GM21447 (cell line): ENCODE results near the gene EEF2K.

Experiments
- ATAC-seq: cut with Tn5 transposase; IDR thresholded peaks from one replicate; pipeline ENCODE4 v1.9.1; 2021; ENCODE audit not compliant: unreplicated experiment

Gene EEF2K

DNA sequence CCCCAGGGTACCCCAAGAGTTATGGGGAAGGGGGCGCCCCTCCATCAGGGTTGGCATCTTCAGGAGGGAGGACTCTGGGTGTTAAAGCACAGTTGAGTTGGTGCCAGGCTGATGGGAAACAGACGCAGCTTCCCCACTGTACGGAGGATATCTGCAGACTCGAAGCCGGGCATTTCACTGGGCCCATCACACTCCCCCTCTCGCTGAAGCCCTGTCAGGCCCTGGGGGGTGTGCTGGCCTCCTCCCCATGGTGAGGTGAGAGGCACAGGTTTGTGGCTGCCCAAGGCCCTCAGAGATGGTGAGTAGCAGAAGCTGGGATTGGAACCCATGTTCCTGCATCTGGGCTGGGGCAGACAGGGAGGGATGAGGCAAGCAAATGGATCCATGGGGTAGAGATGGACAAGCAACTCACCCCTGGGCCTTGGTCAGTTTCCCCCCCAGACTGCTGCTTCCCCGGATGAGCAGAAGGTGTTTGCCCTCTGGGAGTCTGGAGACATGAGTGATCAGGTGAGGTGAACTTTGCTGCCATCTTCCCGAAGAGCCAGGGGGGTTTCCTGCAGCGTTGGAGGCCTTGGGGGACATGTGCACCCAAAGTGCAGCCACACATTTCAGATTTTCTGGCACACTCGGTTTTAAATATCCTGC, 122.1 kb downstream of the EEF2K start:
- no peak for ATAC-seq

DNA sequence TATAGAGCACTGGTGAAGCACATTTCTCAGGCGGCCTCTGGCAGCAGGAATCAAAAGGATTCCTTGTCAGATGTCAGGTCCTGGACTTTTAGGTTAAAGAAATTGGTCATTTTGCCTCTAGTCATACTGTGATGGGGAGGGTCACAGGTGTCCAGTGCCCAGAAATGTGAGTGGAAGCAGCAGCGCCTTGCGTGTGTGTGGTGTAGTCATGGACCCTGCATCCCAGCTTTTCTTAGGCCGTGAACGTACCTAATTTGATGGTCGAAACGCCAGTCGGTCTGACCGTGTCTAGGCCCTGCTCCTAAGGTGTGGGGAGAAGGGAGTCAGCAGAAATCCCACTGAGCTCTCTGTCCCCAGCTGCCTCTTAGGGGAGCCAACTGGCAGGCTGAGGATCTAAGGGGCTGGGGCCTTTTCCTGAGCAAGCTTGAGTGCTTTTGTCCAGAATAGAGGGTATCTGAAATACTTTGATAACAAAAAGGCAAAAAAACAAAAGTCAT, 123.2 kb downstream of the EEF2K start:
- ATAC-seq: no peak

DNA sequence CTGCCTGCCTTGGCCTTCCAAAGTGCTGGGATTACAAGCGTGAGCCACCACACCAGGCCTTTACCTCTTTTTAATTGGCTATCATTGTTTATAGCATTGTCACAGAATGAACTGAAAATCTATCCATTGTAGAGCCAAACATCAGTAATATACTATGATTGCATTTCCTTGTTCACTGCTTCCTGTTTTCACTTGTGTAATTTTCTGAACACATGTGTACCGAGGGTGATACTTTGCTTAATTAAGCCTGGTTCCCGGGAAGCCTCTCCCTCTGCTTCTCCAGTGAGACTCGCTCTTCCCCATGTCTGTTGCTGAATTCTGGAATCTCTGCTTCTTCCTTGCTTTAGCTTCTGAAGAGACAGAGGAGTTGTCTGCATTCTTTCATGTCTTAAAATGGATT, 124.2 kb downstream of the EEF2K start:
- ATAC-seq: no peak

DNA sequence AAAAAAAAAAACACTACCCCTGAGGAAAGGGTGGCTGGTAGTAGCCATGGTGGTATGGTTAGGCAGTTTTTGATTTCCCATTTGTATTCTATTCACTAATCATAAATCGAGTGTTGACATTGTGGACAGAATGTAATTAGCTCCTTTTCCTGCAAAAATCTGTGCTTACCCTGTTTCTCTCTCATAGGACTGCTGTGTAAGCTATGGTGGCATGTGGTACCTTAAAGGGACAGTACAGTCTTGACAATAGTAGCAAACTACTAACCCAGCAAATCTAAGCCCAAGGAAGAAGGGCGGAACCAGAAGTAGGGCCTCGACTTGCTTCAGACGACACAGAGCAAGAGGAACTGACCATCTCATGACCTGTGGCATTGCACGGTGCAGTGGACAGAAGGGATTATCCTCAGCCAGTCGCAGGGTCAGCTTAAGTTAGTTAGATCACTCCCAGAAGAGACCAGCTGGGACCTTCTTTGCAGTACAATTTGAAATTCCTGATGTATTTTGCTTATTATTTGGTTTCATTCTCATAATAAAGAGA, 127.4 kb downstream of the EEF2K start:
- ATAC-seq: no peak

DNA sequence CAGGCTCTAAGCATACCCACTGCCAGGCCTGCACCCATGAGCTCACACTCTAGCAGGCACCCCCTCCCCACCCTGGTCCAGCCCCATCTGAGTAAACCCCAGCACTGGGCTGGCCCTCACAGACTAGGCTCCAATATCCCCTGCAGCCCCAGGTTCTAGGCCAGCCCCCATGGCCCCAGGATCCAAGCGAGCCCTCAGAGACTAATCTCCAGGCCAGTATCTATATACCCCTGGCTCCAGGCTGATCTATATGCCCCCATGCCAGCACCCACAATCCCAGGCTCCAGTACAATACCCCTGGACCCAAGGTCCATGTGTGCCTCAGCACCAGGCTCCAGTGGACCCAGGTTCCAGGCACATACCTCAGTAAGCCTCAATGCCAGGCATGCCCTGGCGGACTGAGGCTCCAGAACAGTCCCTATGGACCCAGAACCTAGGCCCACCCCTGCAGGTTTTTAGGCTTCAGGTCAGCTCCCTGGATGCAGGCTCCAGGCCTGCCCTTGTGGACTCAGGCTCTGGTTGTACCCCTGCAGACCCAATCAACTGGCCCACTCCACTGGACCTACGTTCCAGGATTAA, 129.7 kb downstream of the EEF2K start:
- no peak for ATAC-seq

DNA sequence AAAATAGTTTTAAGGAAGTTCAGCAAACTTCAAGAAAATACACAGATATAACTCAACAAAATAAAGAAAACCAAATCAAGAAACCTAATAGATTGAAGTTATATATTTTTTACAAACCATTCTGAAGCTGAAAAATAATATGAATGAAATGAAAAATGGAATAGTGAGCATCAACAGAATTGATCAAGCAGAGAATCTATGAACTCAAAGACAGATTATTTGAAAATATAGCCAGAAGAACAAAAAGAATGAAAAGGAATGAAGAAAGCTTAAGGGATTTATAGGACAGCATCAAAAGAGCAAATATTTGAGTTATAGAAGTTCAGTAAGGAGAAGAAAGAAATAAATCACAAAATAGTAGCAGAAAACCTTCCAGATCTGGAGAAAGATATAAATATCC, 130.5 kb downstream of the EEF2K start:
- ATAC-seq: no peak

DNA sequence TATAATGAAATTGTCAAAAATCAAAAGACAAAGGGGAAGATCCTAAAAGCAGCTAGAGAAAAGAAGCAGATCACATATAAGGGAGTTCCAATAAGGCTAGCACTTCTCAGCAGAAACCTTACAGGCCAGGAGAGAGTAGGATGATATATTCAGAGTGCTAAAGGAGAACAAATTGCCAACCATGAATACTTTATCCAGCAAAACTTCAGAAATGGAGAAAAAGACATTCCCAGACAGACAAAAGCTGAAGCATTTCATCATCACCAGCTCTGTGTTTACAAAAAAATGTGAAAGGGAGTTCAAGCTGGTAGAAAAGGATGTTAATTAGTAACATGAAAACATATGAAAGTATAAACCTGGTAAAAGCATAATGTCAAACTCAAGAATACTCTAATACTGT, 131.0 kb downstream of the EEF2K start:
- ATAC-seq: no peak

DNA sequence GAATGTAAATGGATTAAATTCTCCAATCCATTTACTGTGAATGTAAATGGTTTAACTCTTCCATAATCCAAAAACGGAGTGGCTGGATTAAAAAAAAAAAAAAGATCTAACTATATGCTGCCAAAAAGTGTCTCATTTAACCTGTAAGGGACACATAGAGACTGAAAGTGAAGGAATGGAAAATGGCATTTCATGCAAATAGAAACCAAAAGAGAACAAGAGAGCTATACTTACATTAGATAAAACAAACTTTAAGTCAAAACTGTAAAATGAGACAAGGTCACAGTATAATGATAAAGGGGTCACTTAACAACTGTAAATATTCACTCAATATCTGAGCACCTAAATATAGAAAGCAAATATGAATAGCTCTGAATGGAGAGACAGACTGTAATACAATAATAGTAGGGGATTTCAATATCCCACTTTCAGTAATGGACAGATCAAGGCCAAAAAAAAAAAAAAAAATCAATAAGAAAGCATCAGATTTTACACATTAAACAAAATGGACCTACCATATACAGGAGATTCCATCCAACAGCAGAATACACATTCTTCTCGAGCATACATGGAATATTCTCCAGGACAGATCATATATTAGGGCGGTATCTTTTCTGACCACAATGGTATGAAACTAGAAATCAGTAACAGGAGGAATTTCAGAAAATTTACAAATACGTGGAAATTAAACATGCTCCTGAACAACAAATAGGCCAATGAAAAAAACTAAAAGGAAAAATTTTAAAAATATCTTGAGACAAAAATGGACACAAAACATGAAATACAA, 132.0 kb downstream of the EEF2K start:
- ATAC-seq: no peak
